K562 (cell line): ENCODE data around the gene IL17RC. TPM values are rescaled to one million over a fixed set of nuclear protein-coding genes. Genes with fewer than 3 reads are reported as not detected.

ENCODE experiments used
- ATAC-seq: fragments of 200-7000 bp; cut with Tn5 transposase; 3 replicates; pipeline ENCODE4 v1.9.1; 2020; ENCODE audit warnings: moderate library complexity
- BruUV-seq: library from RNA; stranded (reverse); fragments of 400-500 nt; replicated peaks from 2 replicates; lab custom pipeline; 2021; lab: Mats Ljungman, UMichigan
- CTCF ChIA-PET: fragments of 300-600 bp; formaldehyde crosslinking; extraction: SDS; loops from one replicate; lab custom pipeline; 2021; ENCODE audit warnings: low intra/inter-chr PET ratio; lab: Yijun Ruan, JAX
- POLR2A ChIA-PET: fragments of 300-600, 350-650 bp; sonication (Branson Sonifier 250); formaldehyde crosslinking; extraction: SDS; loops from one replicate; lab custom pipeline; 2021; ENCODE audit warnings: antibody characterized with exemption, inconsistent platforms; lab: Yijun Ruan, JAX
- DNase-seq, 4 experiments: peaks; one replicate each; pipeline versions ENCODE4 v3.0.0 to v3.0.0-alpha.2; 2011 to 2018; ENCODE audit warnings: low spot score in 3 of 4, mixed read lengths in 3 of 4; ENCODE audit errors: extremely low read depth in 1 of 4
- FAIRE-seq: peaks from 2 replicates; lab custom pipeline; 2011; peaks lifted over from hg19 to GRCh38; lab: Jason Lieb, UNC
- H2AFZ ChIP-seq: 2 replicates; pipeline ENCODE4 v1.6.0; 2011; ENCODE audit warnings: low read depth, low read length, control low read depth, inconsistent platforms
- H3K27ac ChIP-seq: fragments of 200-600 bp; 3 replicates; pipeline ENCODE4 v1.8.0; 2011; ENCODE audit warnings: low read depth, mild to moderate bottlenecking, control low read depth, inconsistent platforms, low read length, moderate library complexity, mixed read lengths; ENCODE audit errors: extremely low read depth
- H3K27me3 ChIP-seq, 2 experiments: fragments of 300-600 bp in 1 of 2; 2 replicates in 1 of 2; 3 replicates in 1 of 2; pipeline versions ENCODE4 v1.6.0 to v1.8.0; 2011; ENCODE audit warnings: inconsistent platforms in 2 of 2, low read length in 2 of 2, mild to moderate bottlenecking in 1 of 2, mixed read lengths in 1 of 2, moderate library complexity in 1 of 2; ENCODE audit not compliant: control insufficient read depth in 2 of 2, insufficient read depth in 2 of 2
- H3K36me3 ChIP-seq: fragments of 300-600 bp; 3 replicates; pipeline ENCODE4 v1.8.0; 2011; ENCODE audit warnings: mild to moderate bottlenecking, low read length, inconsistent platforms; ENCODE audit not compliant: control insufficient read depth, insufficient read depth
- H3K4me1 ChIP-seq, 2 experiments: fragments of 200-600 bp in 1 of 2; replicated peaks in 1 of 2; 2 replicates in 1 of 2; 3 replicates in 1 of 2; pipeline versions ENCODE4 v1.5.1 to v1.8.0; 2011; ENCODE audit warnings: inconsistent platforms in 2 of 2, low read length in 2 of 2, mild to moderate bottlenecking in 1 of 2, mixed read lengths in 1 of 2, moderate library complexity in 1 of 2; ENCODE audit not compliant: control insufficient read depth in 2 of 2, insufficient read depth in 2 of 2
- H3K4me2 ChIP-seq: 2 replicates; pipeline ENCODE4 v1.6.1; 2011; ENCODE audit warnings: low read length, control low read depth, inconsistent platforms, mixed read lengths; ENCODE audit not compliant: insufficient read depth
- H3K4me3 ChIP-seq: fragments of 200-600 bp; sonication (generic), shearing (Covaris generic); 2 replicates; pipeline ENCODE4 v1.5.1; 2016; ENCODE audit warnings: control low read depth, inconsistent platforms
- H3K79me2 ChIP-seq: fragments of 200-600 bp; 3 replicates; pipeline ENCODE4 v1.8.0; 2011; ENCODE audit warnings: low read length, inconsistent platforms; ENCODE audit not compliant: control insufficient read depth, insufficient read depth
- H3K9ac ChIP-seq, 2 experiments: 2 replicates each; pipeline versions ENCODE4 v1.6.0 to v1.6.1; 2011; ENCODE audit warnings: low read depth in 2 of 2, low read length in 2 of 2, control low read depth in 1 of 2, inconsistent platforms in 1 of 2, mild to moderate bottlenecking in 1 of 2, mixed read lengths in 1 of 2; ENCODE audit not compliant: insufficient read depth in 1 of 2
- H3K9me1 ChIP-seq: one replicate; pipeline ENCODE4 v1.6.0; 2011; ENCODE audit warnings: inconsistent platforms, mild to moderate bottlenecking, low read length, moderate library complexity; ENCODE audit not compliant: control insufficient read depth, insufficient read depth
- H3K9me3 ChIP-seq: replicated peaks from 2 replicates; pipeline ENCODE4 v1.5.1; 2011; ENCODE audit warnings: low read depth, low read length, inconsistent platforms; ENCODE audit not compliant: control insufficient read depth, insufficient read depth
- H4K20me1 ChIP-seq: replicated peaks from 2 replicates; pipeline ENCODE4 v1.6.1; 2011; ENCODE audit warnings: low read length, inconsistent platforms, mixed read lengths; ENCODE audit not compliant: control insufficient read depth, insufficient read depth
- AFF1 ChIP-seq, 2 experiments: fragments of 450-650 bp; IDR thresholded peaks; 2 replicates each; pipeline ENCODE4 v1.6.1; 2018; ENCODE audit warnings: mild to moderate bottlenecking in 2 of 2, low read depth in 1 of 2; ENCODE audit not compliant: partially characterized antibody in 2 of 2
- CUX1 ChIP-seq: fragments of 200-800 bp; sonication (Bioruptor generic); IDR thresholded peaks from 2 replicates; pipeline ENCODE4 v1.6.1; 2016; ENCODE audit warnings: missing genetic modification characterization, missing compliant biosample characterization
- ETS2 ChIP-seq: IDR thresholded peaks from 2 replicates; pipeline ENCODE4 v1.6.1; 2016; ENCODE audit warnings: borderline replicate concordance, missing genetic modification characterization, mild to moderate bottlenecking, moderate library complexity, missing compliant biosample characterization; ENCODE audit not compliant: poor library complexity, severe bottlenecking
- FOXO4 ChIP-seq: fragments of 450-650 bp; formaldehyde crosslinking; IDR thresholded peaks from 2 replicates; pipeline ENCODE4 v1.4.0; 2020; ENCODE audit warnings: mild to moderate bottlenecking, moderate library complexity
- HDAC1 ChIP-seq, 2 experiments: fragments of 450-650 bp; IDR thresholded peaks; 2 replicates each; pipeline ENCODE4 v1.6.1; 2016 to 2017; ENCODE audit warnings: inconsistent platforms in 1 of 2, mild to moderate bottlenecking in 1 of 2, moderate library complexity in 1 of 2
- L3MBTL2 ChIP-seq: fragments of 450-650 bp; IDR thresholded peaks from 2 replicates; pipeline ENCODE4 v1.6.1; 2016; ENCODE audit warnings: mild to moderate bottlenecking, moderate library complexity
- SPI1 ChIP-seq: IDR thresholded peaks from 2 replicates; pipeline ENCODE4 v1.6.1; 2011; ENCODE audit warnings: low read depth, low read length, control low read depth, borderline replicate concordance
- VEZF1 ChIP-seq: fragments of 200-800 bp; sonication (Bioruptor generic); IDR thresholded peaks from 2 replicates; pipeline ENCODE4 v1.6.1; 2017; ENCODE audit warnings: missing genetic modification characterization, missing compliant biosample characterization
- ZNF695 ChIP-seq: fragments of 450-650 bp; formaldehyde crosslinking; IDR thresholded peaks from 2 replicates; pipeline ENCODE4 v1.4.0; 2020; ENCODE audit warnings: mild to moderate bottlenecking, moderate library complexity
- WGBS: fragments of 100-300 bp; shearing (Covaris generic); methylation state at CpG from one replicate; pipeline ENCODE4 v1.1.6; 2016; ENCODE audit warnings: low coverage, mixed read lengths; ENCODE audit not compliant: insufficient coverage; ENCODE audit errors: missing lambda C conversion rate; 5-methylcytosine and 5-hydroxymethylcytosine counted together
- in situ Hi-C: fragments of 300-500 bp; cut with MboI; formaldehyde crosslinking; loops from 4 replicates; pipeline ENCODE4 v1.15.0; 2018; ENCODE audit warnings: inconsistent platforms, mixed read lengths
- intact Hi-C: fragments of 100-400 bp; cut with micrococcal nuclease; formaldehyde crosslinking; loops from 2 replicates; pipeline ENCODE4 v1.14.2; 2022
- polyA plus RNA-seq, 8 experiments: library from polyadenylated mRNA; depleted of rRNA in 4 of 8; stranded (reverse) in 5 of 8; unstranded in 3 of 8; fragments of >200 nt; fragmentation: Nextera tagmentation in 2 of 8; fragmentation: Illumina TruSeq in 1 of 8; extraction: Ambion mirVana in 2 of 8; extraction: Trizol in 1 of 8; gene quantifications; 2 replicates each; pipeline versions ENCODE4 v1.2.1 to v1.2.3, GENCODE V29; 2011 to 2014; ENCODE audit warnings: inconsistent platforms in 1 of 8, missing spikeins in 1 of 8
- total RNA-seq, 7 experiments: library from RNA; depleted of rRNA in 6 of 7; stranded (reverse); fragments of >200 nt in 6 of 7; fragmentation: Illumina TruSeq in 2 of 7; extraction: Trizol in 2 of 7; gene quantifications; 2 replicates each; pipeline versions ENCODE4 v1.2.1 to v1.2.3, GENCODE V29; 2011 to 2021; ENCODE audit warnings: low replicate concordance in 1 of 7

Gene IL17RC
- total and polyA plus RNA-seq, 9 of the 15 experiments (the other 6 are each of a cell fraction or from before 2014, with no cell fraction given): 0.15 to 11.4 (median 7.1) TPM; not detected in 1

- intact Hi-C loops (no loop called here), in situ Hi-C loops (no loop called here)
- H3K27ac ChIP-seq: no peak overlapping the region
- H2AFZ ChIP-seq: peak overlapping the region; percentile 34; the same call in 1 of the 2 replicates
- BruUV-seq: no TSS peak
- peaks cover 14 to 21% of the 10 kb centered on the region in 2 experiments for H3K4me1 ChIP-seq
- no peaks in the 10 kb centered on the region for H3K9me1 ChIP-seq
- H3K9ac ChIP-seq: no peak overlapping the region
- WGBS: 34% methylated on average over 5 of the region's 5 CpGs
- ChIA-PET CTCF (no interaction called here), POLR2A (no interaction called here)
- H4K20me1 ChIP-seq: no peaks in the 10 kb centered on the region
- no peak overlapping the region for H3K4me2 ChIP-seq
- H3K36me3 ChIP-seq: peaks cover 4% of the 10 kb centered on the region; the same call in 2 of the 3 replicates
- H3K79me2 ChIP-seq: no peaks in the 10 kb centered on the region
- DNase-seq (peak in 1 of 4 experiments; percentile 38), FAIRE-seq (peak; percentile 72), ATAC-seq (no peak)
- H3K4me3 ChIP-seq: no peak overlapping the region
- H3K9me3 ChIP-seq: no peaks in the 10 kb centered on the region
- no peaks in the 10 kb centered on the region for H3K27me3 ChIP-seq
- peak; percentile 29; the same call in 1 of the 2 replicates for TF ChIP-seq VEZF1 (CRISPR knock-in tag)
- peak; percentile 90 for TF ChIP-seq L3MBTL2
- no peak for TF ChIP-seq ZNF695 (CRISPR knock-in tag)
- no peak for TF ChIP-seq CUX1 (CRISPR knock-in tag)
- no peak for TF ChIP-seq AFF1 (IDR thresholded peaks at IDR 0.05; ENCODE audit: low read depth in 1 of 2, partially characterized antibody in 2 of 2)
- no peak for TF ChIP-seq FOXO4 (CRISPR knock-in tag)
- no peak for TF ChIP-seq SPI1
- 0 out of 4 replicates have a peak, but pooled peaks of 1 of the 2 experiments have one; percentile 32 for TF ChIP-seq HDAC1 (IDR thresholded peaks at IDR 0.05)
- no peak for TF ChIP-seq ETS2 (tag)
Measured at GRCh38 chr3:9957214-9957613, 40.3 kb downstream of the IL17RC start.
